HepG2 (cell line): Measurements from ENCODE around the gene SPPL3. TPM values are rescaled to one million over a fixed set of nuclear protein-coding genes. Genes with fewer than 3 reads are reported as not detected.

Source experiments
- AFF4 ChIP-seq: sonication (generic); formaldehyde crosslinking; IDR thresholded peaks from 2 replicates; pipeline ENCODE4 v1.4.0; 2020; ENCODE audit warnings: missing genetic modification reagents
- FOXK2 ChIP-seq: fragments of 450-650 bp; IDR thresholded peaks from 2 replicates; pipeline ENCODE4 v1.6.1; 2016
- KLF16 ChIP-seq, 2 experiments: sonication (generic) in 1 of 2; formaldehyde crosslinking in 1 of 2; IDR thresholded peaks; 2 replicates each; pipeline versions ENCODE4 v1.6.1 to v1.8.0; 2016 to 2023; ENCODE audit warnings: missing genetic modification reagents in 2 of 2, missing compliant biosample characterization in 1 of 2
- MBD4 ChIP-seq: IDR thresholded peaks from 2 replicates; pipeline ENCODE4 v1.6.1; 2012; ENCODE audit warnings: low read length, inconsistent platforms, borderline replicate concordance
- NCOA5 ChIP-seq: sonication (generic); formaldehyde crosslinking; IDR thresholded peaks from 2 replicates; pipeline ENCODE4 v1.4.0; 2020; ENCODE audit warnings: missing genetic modification reagents
- ZNF709 ChIP-seq: sonication (generic); formaldehyde crosslinking; IDR thresholded peaks from 2 replicates; pipeline ENCODE4 v1.5.0; 2020; ENCODE audit warnings: mild to moderate bottlenecking, missing genetic modification reagents
- polyA plus RNA-seq, 8 experiments: library from polyadenylated mRNA; depleted of rRNA in 3 of 8; stranded (reverse) in 7 of 8; unstranded in 1 of 8; fragments of >200 nt; fragmentation: Illumina TruSeq in 4 of 8; extraction: Trizol in 4 of 8; gene quantifications; 2 replicates each; pipeline versions ENCODE4 v1.2.1 to v1.2.3, GENCODE V29; 2011 to 2016; ENCODE audit warnings: low read depth in 4 of 8, missing spikeins in 1 of 8, mixed read lengths in 1 of 8; ENCODE audit not compliant: insufficient read depth in 1 of 8
- total RNA-seq, 5 experiments: library from RNA; depleted of rRNA; stranded (reverse); fragments of >200 nt; fragmentation: Illumina TruSeq; extraction: Trizol; gene quantifications; 2 replicates each; pipeline ENCODE4 v1.2.3, GENCODE V29; 2016; ENCODE audit warnings: low read depth in 1 of 5
- TF ChIP-seq, protein P1 (sequence below): sonication (generic); formaldehyde crosslinking; IDR thresholded peaks from 2 replicates; pipeline ENCODE4 v1.5.0; 2020; ENCODE audit warnings: mild to moderate bottlenecking, missing genetic modification reagents, borderline replicate concordance
- TF ChIP-seq, protein P2 (sequence below): sonication (generic); formaldehyde crosslinking; IDR thresholded peaks from 2 replicates; pipeline ENCODE4 v1.5.1; 2020; ENCODE audit warnings: missing genetic modification reagents, mild to moderate bottlenecking, borderline replicate concordance
- TF ChIP-seq, protein P3 (sequence below): sonication (generic); formaldehyde crosslinking; IDR thresholded peaks from 2 replicates; pipeline ENCODE4 v1.4.0; 2020; ENCODE audit warnings: missing genetic modification reagents

Gene SPPL3
- total and polyA plus RNA-seq, 2 of the 13 experiments (the other 11 are each of a cell fraction or from before 2014, with no cell fraction given): 8.9 to 9.1 TPM

GRCh38 chr12:120846721-120847120, 57.4 kb downstream of the SPPL3 start (continued):
- TF ChIP-seq, protein P1, sequence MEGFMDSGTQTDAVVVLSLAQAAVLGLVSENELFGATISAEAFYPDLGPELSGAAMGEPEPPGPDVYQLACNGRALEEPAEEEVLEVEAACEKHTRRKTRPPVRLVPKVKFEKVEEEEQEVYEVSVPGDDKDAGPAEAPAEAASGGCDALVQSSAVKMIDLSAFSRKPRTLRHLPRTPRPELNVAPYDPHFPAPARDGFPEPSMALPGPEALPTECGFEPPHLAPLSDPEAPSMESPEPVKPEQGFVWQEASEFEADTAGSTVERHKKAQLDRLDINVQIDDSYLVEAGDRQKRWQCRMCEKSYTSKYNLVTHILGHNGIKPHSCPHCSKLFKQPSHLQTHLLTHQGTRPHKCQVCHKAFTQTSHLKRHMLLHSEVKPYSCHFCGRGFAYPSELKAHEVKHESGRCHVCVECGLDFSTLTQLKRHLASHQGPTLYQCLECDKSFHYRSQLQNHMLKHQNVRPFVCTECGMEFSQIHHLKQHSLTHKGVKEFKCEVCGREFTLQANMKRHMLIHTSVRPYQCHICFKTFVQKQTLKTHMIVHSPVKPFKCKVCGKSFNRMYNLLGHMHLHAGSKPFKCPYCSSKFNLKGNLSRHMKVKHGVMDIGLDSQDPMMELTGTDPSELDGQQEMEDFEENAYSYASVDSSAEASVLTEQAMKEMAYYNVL (CRISPR knock-in tag): no peak
- TF ChIP-seq ZNF709 (CRISPR knock-in tag) (no peak), MBD4 (no peak), AFF4 (no peak), NCOA5 (no peak), FOXK2 (no peak), KLF16 (CRISPR knock-in tag; IDR thresholded peaks at IDR 0.05) (no peak)
- TF ChIP-seq, protein P2, sequence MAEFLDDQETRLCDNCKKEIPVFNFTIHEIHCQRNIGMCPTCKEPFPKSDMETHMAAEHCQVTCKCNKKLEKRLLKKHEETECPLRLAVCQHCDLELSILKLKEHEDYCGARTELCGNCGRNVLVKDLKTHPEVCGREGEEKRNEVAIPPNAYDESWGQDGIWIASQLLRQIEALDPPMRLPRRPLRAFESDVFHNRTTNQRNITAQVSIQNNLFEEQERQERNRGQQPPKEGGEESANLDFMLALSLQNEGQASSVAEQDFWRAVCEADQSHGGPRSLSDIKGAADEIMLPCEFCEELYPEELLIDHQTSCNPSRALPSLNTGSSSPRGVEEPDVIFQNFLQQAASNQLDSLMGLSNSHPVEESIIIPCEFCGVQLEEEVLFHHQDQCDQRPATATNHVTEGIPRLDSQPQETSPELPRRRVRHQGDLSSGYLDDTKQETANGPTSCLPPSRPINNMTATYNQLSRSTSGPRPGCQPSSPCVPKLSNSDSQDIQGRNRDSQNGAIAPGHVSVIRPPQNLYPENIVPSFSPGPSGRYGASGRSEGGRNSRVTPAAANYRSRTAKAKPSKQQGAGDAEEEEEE (CRISPR knock-in tag): no peak
- TF ChIP-seq, protein P3, sequence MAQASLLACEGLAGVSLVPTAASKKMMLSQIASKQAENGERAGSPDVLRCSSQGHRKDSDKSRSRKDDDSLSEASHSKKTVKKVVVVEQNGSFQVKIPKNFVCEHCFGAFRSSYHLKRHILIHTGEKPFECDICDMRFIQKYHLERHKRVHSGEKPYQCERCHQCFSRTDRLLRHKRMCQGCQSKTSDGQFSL (CRISPR knock-in tag): no peak
